ENCODE measurements around the gene MYO5C.
"Not testable (repeated sequence)": the region's sequence is repeated elsewhere in the genome, so short reads cannot be mapped to it uniquely, and the experiment has no call there.

MYO5C gene

GRCh38 chr15:52238989-52239525, 56.5 kb downstream of the MYO5C start:
- not testable (repeated sequence) for DNase-seq

GRCh38 chr15:52238149-52238548, 57.5 kb downstream of the MYO5C start:
- no peak for DNase-seq

- DNase-seq, result peak; percentile 73 to 90 (median 80)
Measured at GRCh38 chr15:52236013-52236412, 59.6 kb downstream of the MYO5C start.

- no peak for DNase-seq
Measured at GRCh38 chr15:52234596-52235541, 60.7 kb downstream of the MYO5C start.

GRCh38 chr15:52233405-52233804, 62.2 kb downstream of the MYO5C start:
- peak; percentile 25 to 49 (median 47) for DNase-seq

- peak in 2 of 3 donors; percentile 49 to 57 for DNase-seq
Measured at GRCh38 chr15:52232327-52232726, 63.3 kb downstream of the MYO5C start.

- DNase-seq, result no peak
Measured at GRCh38 chr15:52230073-52230472, 65.5 kb downstream of the MYO5C start.

DNA sequence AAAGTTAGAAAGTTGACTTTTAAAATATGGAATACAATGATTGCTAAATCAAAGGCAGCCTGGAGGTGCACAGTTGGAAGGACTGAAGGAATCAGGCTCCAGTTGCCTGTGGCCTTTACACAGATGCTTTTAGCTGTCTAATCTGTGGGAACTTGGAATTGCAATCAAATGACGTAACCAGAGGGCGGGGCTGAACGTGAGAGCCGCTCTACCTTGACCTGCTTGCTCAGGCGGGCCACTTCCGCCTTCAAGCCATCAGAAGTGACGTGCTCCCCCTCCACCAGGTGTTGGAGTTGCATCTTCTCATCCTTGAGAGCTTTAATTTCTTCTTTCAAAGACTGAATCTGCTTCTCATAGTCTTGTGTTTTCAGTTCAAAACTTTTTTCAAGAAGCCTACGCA, 66.7 kb downstream of the MYO5C start:
- DNase-seq, result no peak

DNA sequence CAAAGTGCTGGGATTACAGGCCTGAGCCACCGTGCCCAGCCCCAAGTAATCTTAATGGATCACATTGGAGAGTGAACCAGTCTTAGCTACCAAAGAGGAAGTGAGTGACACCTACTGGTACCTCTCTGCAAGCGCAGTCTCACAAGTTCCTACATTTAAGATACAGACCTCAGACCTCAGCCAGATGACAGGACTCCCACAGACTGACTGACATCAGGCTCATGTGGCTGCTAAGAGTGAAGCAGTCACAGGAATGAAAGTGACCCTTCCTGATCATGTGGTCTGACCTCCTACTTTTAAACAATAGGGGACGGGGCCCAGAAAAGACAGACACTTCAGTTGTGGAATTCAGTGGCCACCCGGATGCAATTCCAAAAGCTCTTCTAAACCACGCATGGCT, 68.1 kb downstream of the MYO5C start:
- DNase-seq, result peak; percentile 91 to 96 (median 96)

- DNase-seq, result no peak
Measured at GRCh38 chr15:52225230-52225629, 70.4 kb downstream of the MYO5C start.

DNA sequence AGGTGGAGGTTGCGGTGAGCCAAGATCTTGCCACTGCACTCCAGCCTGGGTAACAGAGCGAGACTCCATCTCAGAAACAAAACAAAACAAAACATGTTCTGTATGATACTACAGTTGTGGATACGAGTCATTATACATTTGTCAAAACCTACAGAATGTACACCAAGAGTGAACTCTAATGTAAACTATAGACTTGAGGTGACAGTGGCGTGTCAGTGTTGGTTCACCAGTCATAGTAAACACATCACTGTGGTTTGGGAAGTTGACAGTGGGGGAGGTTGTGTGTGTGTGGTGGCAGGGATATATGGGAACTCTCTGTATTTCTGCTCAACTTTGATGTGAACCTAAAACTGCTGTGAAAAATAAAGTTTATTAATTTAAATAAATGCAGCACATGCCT, 71.4 kb downstream of the MYO5C start:
- DNase-seq, result peak; percentile 41 to 58 (median 46)

DNA sequence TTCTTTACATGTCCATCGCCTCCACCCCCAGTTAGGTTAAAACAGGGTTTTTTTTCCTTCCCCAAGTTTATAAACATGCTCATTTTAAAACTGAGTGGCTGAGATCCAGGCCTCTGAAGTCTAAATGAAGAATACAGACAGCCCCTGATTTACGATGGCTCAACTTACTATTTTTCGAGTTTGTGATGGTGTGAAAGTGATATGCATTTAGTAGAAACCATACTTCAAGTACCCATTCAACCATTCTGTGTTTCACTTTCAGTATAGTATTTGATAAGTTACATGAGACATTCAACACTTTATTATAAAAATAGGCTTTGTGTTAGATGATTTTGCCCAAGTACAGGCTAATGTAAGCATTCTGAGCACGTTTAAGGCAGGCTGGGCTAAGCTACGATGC, 73.9 kb downstream of the MYO5C start:
- no peak for DNase-seq

DNA sequence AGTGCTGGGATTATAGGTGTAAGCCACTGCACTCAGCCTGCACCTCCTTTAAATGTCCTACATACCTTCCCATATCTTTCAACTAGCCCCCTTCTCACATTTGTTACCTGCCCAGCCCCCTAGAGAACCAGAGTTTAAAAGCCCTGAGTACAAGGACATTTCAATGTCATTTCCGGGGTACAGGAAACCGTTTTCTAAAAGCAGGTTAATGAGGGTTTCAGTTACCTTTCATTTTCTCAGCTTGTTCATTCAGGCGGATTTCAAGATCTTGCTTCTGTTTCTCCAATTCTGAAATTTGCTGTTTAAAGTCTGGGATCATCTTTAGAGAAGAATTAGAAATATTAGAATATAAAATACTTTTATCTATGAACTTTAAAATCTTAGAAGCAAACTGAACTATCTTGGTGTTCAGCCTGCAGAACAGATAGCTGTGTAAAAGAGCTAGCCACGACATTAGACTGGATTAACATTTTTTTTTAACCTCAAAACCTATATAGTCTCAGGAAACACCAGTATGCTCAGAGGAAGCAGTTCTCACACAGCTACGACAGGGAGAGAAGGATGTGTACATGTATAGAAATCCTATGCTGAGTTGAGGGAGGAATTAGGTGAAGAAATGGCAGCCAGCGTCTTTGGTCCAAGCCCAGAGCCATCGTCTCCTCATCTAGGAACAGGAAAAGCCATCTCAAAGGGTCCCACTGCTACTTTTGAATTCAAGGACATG, 74.5 kb downstream of the MYO5C start:
- DNase-seq, result no peak

DNA sequence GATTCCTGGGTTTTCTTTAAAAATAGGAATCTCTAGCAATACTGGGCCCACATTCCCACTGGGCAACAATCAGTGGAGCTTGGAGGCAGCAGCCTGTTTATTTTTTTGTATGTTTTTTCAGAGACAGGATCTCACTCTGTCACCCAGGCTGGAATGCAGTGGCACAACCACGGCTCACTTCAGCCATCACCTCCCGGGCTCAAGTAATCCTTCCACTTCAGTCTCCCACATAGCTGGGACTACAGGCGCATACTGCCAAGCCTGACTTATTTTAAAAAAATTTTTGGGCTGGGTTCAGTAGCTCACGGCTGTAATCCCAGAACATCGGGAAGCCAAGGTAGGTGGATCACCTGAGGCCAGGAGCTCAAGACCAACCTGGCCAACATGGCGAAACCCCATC, 75.4 kb downstream of the MYO5C start:
- no peak for DNase-seq

DNA sequence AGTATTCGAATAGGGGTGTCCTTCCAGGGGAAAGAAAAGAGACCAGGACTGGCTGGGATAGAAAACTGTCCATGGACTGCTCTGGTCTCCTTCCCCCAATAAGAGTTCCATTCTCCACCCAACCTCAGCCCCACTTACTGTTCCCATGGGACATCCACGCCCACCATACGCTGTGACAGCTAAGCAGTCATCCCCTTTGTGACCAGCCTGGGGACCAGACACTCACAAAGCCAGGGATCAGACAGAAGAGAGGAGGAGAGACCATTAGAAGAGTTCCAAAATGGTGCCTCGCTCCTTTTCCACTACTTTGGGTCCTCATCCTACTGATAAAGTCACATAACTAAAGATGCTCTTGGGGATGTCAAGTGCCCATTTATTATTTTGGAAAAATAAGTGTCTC, 76.8 kb downstream of the MYO5C start:
- DNase-seq, result no peak

DNA sequence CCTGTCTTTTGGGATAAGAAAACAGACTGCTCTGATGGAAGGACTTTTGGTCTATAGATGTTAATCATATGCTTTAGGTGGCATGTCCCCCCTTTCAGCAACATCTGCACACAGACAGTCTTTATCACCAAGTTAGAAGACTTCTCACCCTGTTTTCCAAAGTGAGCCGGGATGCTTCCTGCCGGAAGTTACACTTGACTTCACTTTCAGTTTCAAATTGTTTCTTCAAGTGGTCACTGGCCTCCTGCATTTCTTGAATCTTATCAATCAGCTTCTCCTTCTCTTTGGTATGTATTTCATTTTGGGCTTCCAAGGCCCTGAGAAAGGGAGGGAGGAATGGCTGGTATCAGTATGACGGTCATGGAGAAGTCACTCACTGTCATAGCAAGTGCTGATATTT, 77.2 kb downstream of the MYO5C start:
- DNase-seq, result no peak

DNA sequence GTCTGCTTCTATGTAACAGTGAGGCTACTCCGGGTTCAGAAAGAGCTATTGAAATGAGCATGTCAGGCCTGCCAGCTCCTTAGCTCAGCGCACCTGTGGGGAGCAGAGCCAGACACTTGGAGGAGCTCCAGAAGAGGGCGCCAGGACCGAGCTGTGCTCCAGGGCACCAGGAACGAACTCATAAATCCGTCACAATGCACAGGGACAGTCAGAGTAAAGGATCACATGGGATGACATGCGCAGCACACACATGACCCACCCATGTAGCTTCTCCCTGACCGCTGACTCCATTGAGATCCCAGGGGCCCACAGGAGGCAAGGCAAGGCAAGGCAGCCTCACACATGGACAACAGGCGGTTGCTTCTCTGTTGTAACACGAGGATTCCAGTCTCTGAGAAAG, 78.4 kb downstream of the MYO5C start:
- DNase-seq, result no peak

GRCh38 chr15:52214553-52214952, 81.1 kb downstream of the MYO5C start:
- DNase-seq, result no peak

DNA sequence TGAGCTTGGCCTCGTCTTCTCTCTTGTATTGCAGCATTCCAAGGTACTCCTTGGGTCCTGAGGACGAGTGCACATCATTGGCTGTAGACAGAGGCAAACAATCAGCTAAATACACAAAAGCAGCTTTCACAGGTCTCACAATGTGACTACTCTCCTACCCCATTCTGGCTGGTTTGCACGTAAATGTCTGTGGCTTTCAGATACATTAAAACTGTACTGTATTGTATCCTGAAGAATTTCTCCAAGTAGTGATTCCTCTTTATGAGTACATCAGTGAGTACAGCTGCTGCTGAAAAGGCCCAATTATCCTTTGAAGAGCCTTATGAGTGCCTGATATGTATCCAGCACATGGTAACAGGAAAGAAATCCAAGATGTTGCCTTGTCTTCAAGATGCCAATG, 82.4 kb downstream of the MYO5C start:
- DNase-seq, result no peak

GRCh38 chr15:52208306-52208946, 87.2 kb downstream of the MYO5C start:
- peak; percentile 44 to 61 (median 46) for DNase-seq

DNA sequence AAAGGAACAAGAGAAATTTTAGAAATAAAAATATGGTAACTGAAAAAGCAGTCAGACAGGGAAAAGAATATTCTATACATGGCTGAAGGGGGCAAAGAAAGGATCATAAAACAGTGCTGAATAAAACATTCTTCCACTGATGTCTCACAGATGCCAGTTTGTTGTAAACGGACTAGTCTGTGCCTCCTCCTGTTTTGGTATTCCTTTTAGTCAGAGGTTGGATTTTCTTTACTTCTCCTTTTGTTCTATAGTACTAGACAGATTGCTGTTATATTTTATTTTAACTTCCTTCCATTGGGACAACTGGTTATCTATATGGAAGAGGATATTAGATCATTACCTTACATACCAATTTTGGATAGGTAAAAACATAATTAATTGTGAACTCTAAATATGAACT, 88.4 kb downstream of the MYO5C start:
- peak; percentile 42 to 71 (median 57) for DNase-seq

DNA sequence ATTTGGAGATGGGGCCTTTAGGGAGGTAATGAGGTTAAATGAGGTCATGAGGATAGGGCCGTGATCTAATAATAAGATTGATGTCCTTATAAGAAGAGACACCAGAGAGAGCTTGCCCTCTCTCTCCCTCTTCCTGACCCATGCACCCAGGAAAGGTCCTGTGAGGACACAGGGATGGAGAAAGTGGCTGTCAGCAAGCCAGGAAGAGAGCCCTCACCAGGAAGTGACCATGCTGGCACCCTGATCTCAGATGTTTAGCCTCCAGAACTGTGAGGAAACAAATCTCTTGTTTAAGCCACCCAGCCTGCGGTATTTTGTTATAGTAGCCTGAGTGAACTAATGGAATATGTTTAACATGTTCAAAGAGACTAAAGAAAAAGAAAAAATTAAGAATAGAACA, 89.2 kb downstream of the MYO5C start:
- DNase-seq, result no peak

- DNase-seq, result no peak
Measured at GRCh38 chr15:52204657-52205056, 90.9 kb downstream of the MYO5C start.

All from suppressor macrophage treated with lipopolysaccharide for 1 hour (primary cell).